B cell (primary cell): Measurements from ENCODE around the gene AP4S1. TPM values are rescaled to one million over a fixed set of nuclear protein-coding genes. Genes with fewer than 3 reads are reported as not detected.

ENCODE experiments used
- ATAC-seq: fragments of 200-7000 bp; cut with Tn5 transposase; one replicate; pipeline ENCODE4 v1.10.0; 2021; ENCODE audit warnings: low read depth, mild to moderate bottlenecking, moderate number of reproducible peaks, moderate library complexity
- CTCF ChIA-PET: fragments of 350-600 bp; sonication (Branson Sonifier 250); formaldehyde crosslinking; loops from one replicate; lab custom pipeline; 2021; ENCODE audit warnings: antibody characterized with exemption, inconsistent platforms; lab: Charles Lee
- POLR2A ChIA-PET: fragments of 350-600 bp; sonication (Branson Sonifier 250); formaldehyde crosslinking; loops from one replicate; lab custom pipeline; 2021; ENCODE audit warnings: antibody characterized with exemption; lab: Charles Lee
- DNase-seq: peaks from one replicate; pipeline ENCODE4 v3.0.0; 2013
- H2AFZ ChIP-seq: 2 replicates; pipeline ENCODE4 v1.6.1; 2012; ENCODE audit warnings: mild to moderate bottlenecking, low read depth, low read length; ENCODE audit not compliant: insufficient read depth, poor library complexity, severe bottlenecking
- H3K27ac ChIP-seq, 2 donors: 1 replicate in 1 of 2; 2 replicates in 1 of 2; pipeline ENCODE4 v1.5.1; 2012 to 2013; ENCODE audit warnings: low read length in 2 of 2, mild to moderate bottlenecking in 2 of 2, moderate library complexity in 1 of 2
- H3K27me3 ChIP-seq, 4 experiments: fragments of 200-600 bp in 1 of 4; sonication (generic) in 1 of 4; replicated peaks in 1 of 4; 1 replicate in 2 of 4; 2 replicates in 2 of 4; pipeline versions ENCODE4 v1.6.1 to v1.7.0; 2013 to 2016; ENCODE audit warnings: low read length in 3 of 4, mild to moderate bottlenecking in 2 of 4, mixed read lengths in 1 of 4, moderate library complexity in 1 of 4; ENCODE audit not compliant: insufficient read depth in 4 of 4, control insufficient read depth in 3 of 4; ENCODE audit errors: control extremely low read depth in 1 of 4
- H3K36me3 ChIP-seq, 2 experiments: replicated peaks in 1 of 2; 1 replicate in 1 of 2; 2 replicates in 1 of 2; pipeline versions ENCODE4 v1.6.1 to v1.7.1; 2013; ENCODE audit warnings: low read length in 1 of 2; ENCODE audit not compliant: insufficient read depth in 2 of 2, control insufficient read depth in 1 of 2; ENCODE audit errors: control extremely low read depth in 1 of 2, extremely low read depth in 1 of 2
- H3K4me1 ChIP-seq, 2 donors: fragments of 200-600 bp in 1 of 2; sonication (generic) in 1 of 2; 1 replicate in 1 of 2; 2 replicates in 1 of 2; pipeline versions ENCODE4 v1.5.1 to v1.6.1; 2013 to 2017; ENCODE audit warnings: low read length in 2 of 2; ENCODE audit not compliant: control insufficient read depth in 2 of 2, insufficient read depth in 2 of 2
- H3K4me2 ChIP-seq: replicated peaks from 2 replicates; pipeline ENCODE3; 2012; ENCODE audit warnings: mild to moderate bottlenecking, low read depth, low read length; ENCODE audit not compliant: poor library complexity, severe bottlenecking
- H3K4me3 ChIP-seq, 5 experiments: fragments of 200-600 bp in 1 of 5; sonication (generic) in 1 of 5; 1 replicate in 3 of 5; 2 replicates in 2 of 5; pipeline versions ENCODE4 v1.5.1 to v1.7.0; 2011 to 2016; ENCODE audit warnings: low read length in 4 of 5, mild to moderate bottlenecking in 4 of 5, low read depth in 2 of 5, control low read depth in 1 of 5, moderate library complexity in 1 of 5; ENCODE audit not compliant: insufficient read depth in 1 of 5; ENCODE audit errors: control extremely low read depth in 1 of 5, extremely low read depth in 1 of 5
- H3K79me2 ChIP-seq: fragments of 200-600 bp; sonication (generic); one replicate; pipeline ENCODE4 v1.6.0; 2016; ENCODE audit warnings: low read length; ENCODE audit not compliant: control insufficient read depth, insufficient read depth
- H3K9ac ChIP-seq: fragments of 200-600 bp; sonication (generic); 2 replicates; pipeline ENCODE4 v1.6.1; 2017; ENCODE audit warnings: mild to moderate bottlenecking, low read length, moderate library complexity
- H3K9me3 ChIP-seq, 3 donors: one replicate each; pipeline versions ENCODE4 v1.6.1 to v1.7.1; 2013; ENCODE audit warnings: low read length in 2 of 3; ENCODE audit not compliant: control insufficient read depth in 2 of 3, insufficient read depth in 1 of 3; ENCODE audit errors: control extremely low read depth in 1 of 3
- H4K20me1 ChIP-seq: 2 replicates; pipeline ENCODE4 v1.6.0; 2012; ENCODE audit warnings: mild to moderate bottlenecking, low read length; ENCODE audit not compliant: insufficient read depth, control insufficient read depth, poor library complexity, severe bottlenecking
- H3K27ac Mint-ChIP-seq: one replicate; pipeline ENCODE4 v1.8.0; 2021; ENCODE audit warnings: mixed read lengths
- H3K27me3 Mint-ChIP-seq: one replicate; pipeline ENCODE4 v1.8.0; 2021; ENCODE audit warnings: mixed read lengths
- H3K4me1 Mint-ChIP-seq: one replicate; pipeline ENCODE4 v1.8.0; 2021; ENCODE audit warnings: mixed read lengths
- H3K4me3 Mint-ChIP-seq: one replicate; pipeline ENCODE4 v1.8.0; 2021; ENCODE audit warnings: mixed read lengths
- H3K9me3 Mint-ChIP-seq: one replicate; pipeline ENCODE4 v1.8.0; 2022; ENCODE audit warnings: mixed read lengths; ENCODE audit not compliant: insufficient read depth
- CTCF ChIP-seq: fragments of 200-600 bp; IDR thresholded peaks from one replicate; pipeline ENCODE4 v1.8.0; 2022; ENCODE audit warnings: antibody characterized with exemption, mild to moderate bottlenecking
- EZH2 ChIP-seq: IDR thresholded peaks from 2 replicates; pipeline ENCODE4 v1.6.1; 2012; ENCODE audit warnings: borderline replicate concordance, low read depth, mild to moderate bottlenecking, moderate library complexity, low read length; ENCODE audit not compliant: insufficient read depth, poor library complexity, severe bottlenecking
- WGBS: methylation state at CpG from one replicate; pipeline ENCODE4 v1.1.5; 2013; ENCODE audit warnings: missing lambda C conversion rate; ENCODE audit not compliant: insufficient coverage; 5-methylcytosine and 5-hydroxymethylcytosine counted together
- intact Hi-C: fragments of 100-400 bp; cut with micrococcal nuclease; formaldehyde crosslinking; loops from one replicate; pipeline ENCODE4 v1.10.0; 2022
- polyA plus RNA-seq: library from polyadenylated mRNA; depleted of rRNA; stranded (reverse); fragments of >200 nt; gene quantifications from 2 replicates; pipeline ENCODE4 v1.2.3, GENCODE V29; 2012
- total RNA-seq, 2 donors: library from RNA; stranded (reverse); fragments of 120-200 nt in 1 of 2; gene quantifications; 1 replicate in 1 of 2; 2 replicates in 1 of 2; pipeline versions ENCODE4 v1.2.3 to v1.2.4, GENCODE V29; 2013 to 2022

Gene AP4S1
- total and polyA plus RNA-seq, 2 donors (not counting 1 experiment from before 2014, with no cell fraction given), result 3.4 to 15.9 TPM

DNA sequence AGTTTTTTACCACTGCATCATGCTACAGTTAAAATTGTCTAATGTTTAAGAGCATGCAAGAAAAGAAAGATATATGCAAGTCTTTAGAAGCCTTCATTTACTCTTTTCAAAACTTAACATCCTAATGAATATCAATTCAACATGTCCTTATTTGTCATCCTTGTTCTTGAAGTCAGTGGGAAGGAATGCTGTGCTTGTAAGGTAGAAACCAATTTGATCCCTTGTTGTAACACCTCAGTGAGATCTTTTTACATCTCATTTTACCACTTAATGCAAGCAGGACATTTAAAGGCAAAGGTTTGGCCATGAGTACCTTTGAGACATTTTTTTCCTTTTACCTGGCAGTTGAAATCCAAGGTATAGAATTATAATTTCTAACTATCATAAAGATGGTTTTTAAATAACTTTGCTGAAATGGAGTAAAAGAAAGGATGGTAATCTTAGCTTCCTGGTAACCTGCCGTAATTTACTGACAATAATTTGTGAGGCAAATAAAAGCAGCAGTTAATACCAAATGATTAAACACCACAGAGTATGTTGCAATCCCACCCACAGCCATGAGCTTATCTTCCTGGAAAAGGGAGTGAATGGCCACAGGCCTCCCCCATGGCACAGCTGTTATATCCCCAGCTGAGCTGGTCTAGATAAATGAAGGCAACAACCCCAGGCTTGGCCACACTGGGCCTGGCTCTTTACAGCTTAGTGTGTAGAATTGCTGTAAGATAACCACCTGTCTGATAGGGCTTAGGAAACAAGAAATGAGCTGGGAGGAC lies 33.9 kb downstream of the AP4S1 start:
- Histone ChIP-seq H3K4me2 (no peak overlapping the region), H4K20me1 (no peaks in the 10 kb centered on the region), H3K9me3 (no peaks in the 10 kb centered on the region), H3K27me3 (no peaks in the 10 kb centered on the region), H3K4me1 (peaks cover 6 to 7% of the 10 kb centered on the region in 2 donors), H3K27ac (no peak overlapping the region), H3K79me2 (peaks cover 6% of the 10 kb centered on the region), H3K4me3 (no peak overlapping the region), H3K9ac (no peak overlapping the region), H2AFZ (no peak overlapping the region), H3K36me3 (no peaks in the 10 kb centered on the region)
- Mint-ChIP-seq H3K4me1 (peaks cover 10% of the 10 kb centered on the region), H3K4me3 (no peak overlapping the region), H3K27ac (no peak overlapping the region), H3K27me3 (no peaks in the 10 kb centered on the region), H3K9me3 (no peaks in the 10 kb centered on the region)
- TF ChIP-seq EZH2 (no peak), CTCF (no peak)
- DNase-seq (no peak), ATAC-seq (no peak)
- WGBS, result no CpG with 5 or more reads among the region's 1 CpG
- ChIA-PET CTCF (no interaction called here), POLR2A (interaction anchor here (0.6 kb wide), 2 partner anchors 80 to 308 kb away, joined by 4 to 5 read pairs; no protein-coding TSS in a partner anchor)
- intact Hi-C loops, result no loop called here

DNA sequence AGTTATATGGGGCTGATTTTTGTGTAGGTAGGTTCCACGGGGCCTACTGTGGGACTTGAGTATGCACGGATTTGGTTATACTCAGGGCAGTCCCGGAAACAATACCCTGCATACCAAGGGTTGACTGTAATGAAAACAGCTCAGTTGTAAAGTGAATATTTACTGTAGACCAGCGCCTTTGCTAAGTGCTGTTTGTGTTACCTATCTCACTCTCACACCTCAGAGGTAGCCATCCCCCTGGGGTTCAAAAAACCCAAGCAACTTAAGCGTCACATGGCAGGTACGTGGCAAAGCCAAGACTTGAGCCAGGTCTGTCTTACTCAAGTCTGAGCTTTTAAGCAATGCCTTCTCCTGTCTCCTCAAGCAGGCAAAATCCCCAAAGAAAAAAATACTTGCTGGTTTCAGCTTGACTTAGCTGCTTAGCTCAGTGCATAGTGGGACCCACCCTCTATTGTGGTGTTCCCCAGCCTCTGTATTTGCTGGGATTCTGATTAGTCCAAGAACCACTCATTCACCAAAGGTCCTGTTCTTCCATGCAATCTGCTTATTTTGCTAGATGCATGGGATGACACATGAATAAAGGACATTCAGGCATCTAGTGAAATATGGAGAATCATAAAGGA lies 34.9 kb downstream of the AP4S1 start:
- Histone ChIP-seq H3K27me3 (no peaks in the 10 kb centered on the region), H3K79me2 (peaks cover 6% of the 10 kb centered on the region), H2AFZ (no peak overlapping the region), H3K4me1 (peaks cover 6 to 7% of the 10 kb centered on the region in 2 donors), H3K4me3 (no peak overlapping the region), H3K27ac (no peak overlapping the region), H3K36me3 (no peaks in the 10 kb centered on the region), H3K9me3 (no peaks in the 10 kb centered on the region), H3K9ac (no peak overlapping the region), H4K20me1 (no peaks in the 10 kb centered on the region), H3K4me2 (no peak overlapping the region)
- H3K27ac Mint-ChIP-seq, result no peak overlapping the region
- no peak for ATAC-seq
- TF ChIP-seq CTCF (no peak), EZH2 (no peak)
- H3K27me3 Mint-ChIP-seq, result no peaks in the 10 kb centered on the region
- H3K9me3 Mint-ChIP-seq, result no peaks in the 10 kb centered on the region
- POLR2A ChIA-PET, result interaction anchor here (0.6 kb wide), 1 partner anchor 81 kb away, joined by 5 read pairs; no protein-coding TSS in a partner anchor
- 91% methylated on average over 4 of the region's 6 CpGs for WGBS
- H3K4me3 Mint-ChIP-seq, result no peak overlapping the region
- no peak for DNase-seq
- CTCF ChIA-PET, result interaction anchor here (1.4 kb wide), 1 partner anchor 22 kb away, joined by 5 read pairs; no protein-coding TSS in a partner anchor
- intact Hi-C loops, result no loop called here
- H3K4me1 Mint-ChIP-seq, result peaks cover 10% of the 10 kb centered on the region
